ENCODE results near the gene BMP7.

DNA sequence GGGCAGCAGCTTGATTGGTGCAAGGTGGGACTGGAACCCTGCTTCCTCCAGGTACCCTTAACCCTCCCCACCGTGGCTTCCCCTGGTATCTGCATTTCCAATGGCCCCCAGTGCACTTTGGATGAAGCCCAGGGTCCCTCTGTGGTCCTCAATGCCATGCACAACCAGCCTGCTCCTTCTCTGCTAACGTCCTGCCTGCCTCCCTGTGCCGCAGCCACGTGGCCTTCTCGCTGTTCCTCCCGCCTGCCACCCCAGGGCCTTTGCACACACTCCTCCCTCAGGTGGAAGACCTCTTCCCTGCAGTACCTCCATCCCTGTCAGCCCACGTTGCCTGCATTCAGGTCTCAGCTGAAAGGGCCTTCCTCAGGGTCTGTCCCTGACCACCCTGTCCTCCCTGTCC, 101.6 kb downstream of the BMP7 start:
- TF ChIP-seq GATA2 (IDR thresholded peaks at IDR 0.05; ENCODE audit: low read depth, low read length), result no peak
- no peak for TF ChIP-seq GATA3 (IDR thresholded peaks at IDR 0.05; ENCODE audit: low read depth, low read length)

Data from SH-SY5Y (cell line).